ENCODE data around the gene BICDL1.
"Not testable (repeated sequence)": the region's sequence is repeated elsewhere in the genome, so short reads cannot be mapped to it uniquely, and the experiment has no call there.

GRCh38 chr12:120045367-120045766 is 56.3 kb downstream of the BICDL1 start:
- TF ChIP-seq CTCF (IDR thresholded peaks at IDR 0.05); ZFX (IDR thresholded peaks at IDR 0.05; ENCODE audit: borderline replicate concordance): not testable (repeated sequence)

Measured in 22Rv1 (cell line).